ENCODE measurements around the gene FRMD7.

FRMD7 gene

GRCh38 chrX:132031867-132032266 is 96.0 kb downstream of the FRMD7 start:
- no peak for DNase-seq (ENCODE audit: low read depth)

GRCh38 chrX:132030264-132030663 is 97.6 kb downstream of the FRMD7 start:
- no peak for DNase-seq (ENCODE audit: low read depth)
